Measurements from ENCODE around the gene FSD1L. TPM values are rescaled to one million over a fixed set of nuclear protein-coding genes. Genes with fewer than 3 reads are reported as not detected.

FSD1L gene
- polyA plus RNA-seq, 1 donor (not counting 4 experiments of a cell fraction or from before 2014, with no cell fraction given), result 5.2 TPM

GRCh38 chr9:105466898-105467455 is 19.1 kb downstream of the FSD1L start:
- Histone ChIP-seq H3K36me3 (ENCODE audit: control insufficient read depth in 2 of 2, extremely low read depth in 1 of 2, insufficient read depth in 2 of 2, low read length in 2 of 2) (peaks cover 4% of the 10 kb centered on the region in 2 experiments), H3K9me3 (ENCODE audit: control insufficient read depth, low read depth, low read length) (no peaks in the 10 kb centered on the region), H3K4me2 (ENCODE audit: control insufficient read depth, extremely low read depth, insufficient read depth, low read depth, low read length) (no peak overlapping the region), H2AFZ (ENCODE audit: control insufficient read depth, low read length) (no peak overlapping the region), H3K4me1 (ENCODE audit: control insufficient read depth, extremely low read depth, insufficient read depth, low read length) (no peaks in the 10 kb centered on the region), H3K79me2 (ENCODE audit: control insufficient read depth, insufficient read depth, low read length) (peaks cover 16% of the 10 kb centered on the region), H3K9me1 (ENCODE audit: control insufficient read depth, extremely low read depth, insufficient read depth, low read length) (no peaks in the 10 kb centered on the region), H3K27ac (ENCODE audit: control insufficient read depth, insufficient read depth, low read length) (no peak overlapping the region), H3K27me3 (ENCODE audit: control insufficient read depth, extremely low read depth, insufficient read depth, low read length) (no peaks in the 10 kb centered on the region), H3K4me3 (ENCODE audit: control insufficient read depth in 2 of 3, extremely low read depth in 1 of 3, insufficient read depth in 2 of 3, low read depth in 1 of 3, low read length in 3 of 3) (no peak overlapping the region), H4K20me1 (ENCODE audit: control insufficient read depth, extremely low read depth, insufficient read depth, low read length) (no peaks in the 10 kb centered on the region), H3K9ac (ENCODE audit: control insufficient read depth, extremely low read depth, insufficient read depth, low read length) (no peak overlapping the region)
- dilution Hi-C loops (cut with MboI; ENCODE audit: extremely low pct_ligation_motif_present, low sequenced_read_pairs), result no loop called here
- FAIRE-seq (no peak), DNase-seq (ENCODE audit: low read depth, low spot score) (no peak)
- TF ChIP-seq EZH2 (IDR thresholded peaks at IDR 0.05; ENCODE audit: low read length) (no peak), CTCF (optimal IDR thresholded peaks at IDR 0.05 in 1 of 3, IDR thresholded peaks at IDR 0.05 in 1 of 3, conservative IDR thresholded peaks at IDR 0.05 in 1 of 3; ENCODE audit: extremely low read depth in 1 of 3, insufficient read depth in 2 of 3, low read length in 3 of 3) (no peak)

GRCh38 chr9:105468875-105469274 is 21.0 kb downstream of the FSD1L start:
- dilution Hi-C loops (cut with MboI; ENCODE audit: extremely low pct_ligation_motif_present, low sequenced_read_pairs), result no loop called here
- H2AFZ ChIP-seq (ENCODE audit: control insufficient read depth, low read length), result no peak overlapping the region
- no peak overlapping the region for H3K4me2 ChIP-seq (ENCODE audit: control insufficient read depth, extremely low read depth, insufficient read depth, low read depth, low read length)
- no peaks in the 10 kb centered on the region for H3K9me1 ChIP-seq (ENCODE audit: control insufficient read depth, extremely low read depth, insufficient read depth, low read length)
- H3K9ac ChIP-seq (ENCODE audit: control insufficient read depth, extremely low read depth, insufficient read depth, low read length), result no peak overlapping the region
- no peak for FAIRE-seq
- no peaks in the 10 kb centered on the region for H3K9me3 ChIP-seq (ENCODE audit: control insufficient read depth, low read depth, low read length)
- peaks cover 4% of the 10 kb centered on the region in 2 experiments for H3K36me3 ChIP-seq (ENCODE audit: control insufficient read depth in 2 of 2, extremely low read depth in 1 of 2, insufficient read depth in 2 of 2, low read length in 2 of 2)
- DNase-seq (ENCODE audit: low read depth, low spot score), result no peak
- no peaks in the 10 kb centered on the region for H3K27me3 ChIP-seq (ENCODE audit: control insufficient read depth, extremely low read depth, insufficient read depth, low read length)
- no peaks in the 10 kb centered on the region for H3K4me1 ChIP-seq (ENCODE audit: control insufficient read depth, extremely low read depth, insufficient read depth, low read length)
- TF ChIP-seq CTCF (optimal IDR thresholded peaks at IDR 0.05 in 1 of 3, IDR thresholded peaks at IDR 0.05 in 1 of 3, conservative IDR thresholded peaks at IDR 0.05 in 1 of 3; ENCODE audit: extremely low read depth in 1 of 3, insufficient read depth in 2 of 3, low read length in 3 of 3) (no peak), EZH2 (IDR thresholded peaks at IDR 0.05; ENCODE audit: low read length) (no peak)
- peaks cover 2% of the 10 kb centered on the region for H4K20me1 ChIP-seq (ENCODE audit: control insufficient read depth, extremely low read depth, insufficient read depth, low read length)
- no peak overlapping the region for H3K27ac ChIP-seq (ENCODE audit: control insufficient read depth, insufficient read depth, low read length)
- no peak overlapping the region for H3K4me3 ChIP-seq (ENCODE audit: control insufficient read depth in 2 of 3, extremely low read depth in 1 of 3, insufficient read depth in 2 of 3, low read depth in 1 of 3, low read length in 3 of 3)
- peaks cover 11% of the 10 kb centered on the region for H3K79me2 ChIP-seq (ENCODE audit: control insufficient read depth, insufficient read depth, low read length)
